ENCODE results near the gene OSCP1. TPM values are rescaled to one million over a fixed set of nuclear protein-coding genes. Genes with fewer than 3 reads are reported as not detected.

The OSCP1 gene
- total and polyA plus RNA-seq, 4 donors = 16.9 to 31.4 (median 23.2) TPM

GRCh38 chr1:36401602-36402503 lies 48.4 kb downstream of the OSCP1 start:
- no peaks in the 10 kb centered on the region for H3K9me3 ChIP-seq (ENCODE audit: control insufficient read depth in 4 of 4, insufficient read depth in 3 of 4, low read length in 3 of 4)
- ATAC-seq (ENCODE audit: insufficient read depth, low FRiP score) (no peak), DNase-seq (no peak)
- peak overlapping the region in 1 of 2 donors; percentile 76 for H3K27ac ChIP-seq (ENCODE audit: low read depth in 1 of 2, low read length in 1 of 2)
- no peak overlapping the region for H3K4me3 ChIP-seq
- no peak for TF ChIP-seq CTCF (IDR thresholded peaks at IDR 0.05; ENCODE audit: control extremely low read depth, extremely low read depth)
- no peaks in the 10 kb centered on the region for H3K36me3 ChIP-seq (ENCODE audit: control insufficient read depth in 4 of 4, insufficient read depth in 4 of 4, low read length in 4 of 4)
- H3K9ac ChIP-seq (ENCODE audit: insufficient read depth in 1 of 2, low read length in 2 of 2) = no peak overlapping the region
- peaks cover 0 to 9% (median 3%) of the 10 kb centered on the region in 5 donors for H3K4me1 ChIP-seq (ENCODE audit: control insufficient read depth in 5 of 5, insufficient read depth in 5 of 5, low read length in 5 of 5)
- WGBS, 2 donors = 89 to 96% methylated on average over 12 of the region's 12 CpGs
- H3K27me3 ChIP-seq (ENCODE audit: control insufficient read depth in 3 of 3, insufficient read depth in 3 of 3, low read length in 2 of 3) = no peaks in the 10 kb centered on the region

- Histone ChIP-seq H3K9ac (ENCODE audit: insufficient read depth in 1 of 2, low read length in 2 of 2) (no peak overlapping the region), H3K4me3 (no peak overlapping the region), H3K4me1 (ENCODE audit: control insufficient read depth in 5 of 5, insufficient read depth in 5 of 5, low read length in 5 of 5) (peaks cover 0 to 12% (median 3%) of the 10 kb centered on the region in 5 donors), H3K9me3 (ENCODE audit: control insufficient read depth in 4 of 4, insufficient read depth in 3 of 4, low read length in 3 of 4) (no peaks in the 10 kb centered on the region), H3K27me3 (ENCODE audit: control insufficient read depth in 3 of 3, insufficient read depth in 3 of 3, low read length in 2 of 3) (no peaks in the 10 kb centered on the region), H3K27ac (ENCODE audit: low read depth in 1 of 2, low read length in 1 of 2) (peak overlapping the region in 1 of 2 donors; percentile 76), H3K36me3 (ENCODE audit: control insufficient read depth in 4 of 4, insufficient read depth in 4 of 4, low read length in 4 of 4) (no peaks in the 10 kb centered on the region)
- peak; percentile 33 to 46 (median 35) for DNase-seq
- TF ChIP-seq CTCF (IDR thresholded peaks at IDR 0.05; ENCODE audit: control extremely low read depth, extremely low read depth) = no peak
- ATAC-seq (ENCODE audit: insufficient read depth, low FRiP score) = peak; percentile 73
- 54 to 60% methylated on average over 22 of the region's 22 CpGs for WGBS, 2 donors
Measured at GRCh38 chr1:36400825-36401601, 49.2 kb downstream of the OSCP1 start.

GRCh38 chr1:36400514-36400824 lies 49.8 kb downstream of the OSCP1 start:
- TF ChIP-seq CTCF (IDR thresholded peaks at IDR 0.05; ENCODE audit: control extremely low read depth, extremely low read depth) = no peak
- DNase-seq (no peak), ATAC-seq (ENCODE audit: insufficient read depth, low FRiP score) (no peak)
- Histone ChIP-seq H3K9me3 (ENCODE audit: control insufficient read depth in 4 of 4, insufficient read depth in 3 of 4, low read length in 3 of 4) (no peaks in the 10 kb centered on the region), H3K27me3 (ENCODE audit: control insufficient read depth in 3 of 3, insufficient read depth in 3 of 3, low read length in 2 of 3) (no peaks in the 10 kb centered on the region), H3K4me1 (ENCODE audit: control insufficient read depth in 5 of 5, insufficient read depth in 5 of 5, low read length in 5 of 5) (peaks cover 0 to 12% (median 3%) of the 10 kb centered on the region in 5 donors), H3K36me3 (ENCODE audit: control insufficient read depth in 4 of 4, insufficient read depth in 4 of 4, low read length in 4 of 4) (no peaks in the 10 kb centered on the region), H3K4me3 (no peak overlapping the region), H3K27ac (ENCODE audit: low read depth in 1 of 2, low read length in 1 of 2) (peak overlapping the region in 1 of 2 donors; percentile 71), H3K9ac (ENCODE audit: insufficient read depth in 1 of 2, low read length in 2 of 2) (no peak overlapping the region)
- 87 to 92% methylated on average over 10 of the region's 10 CpGs for WGBS, 2 donors
